ENCODE data around the gene ATP5F1B. TPM values are rescaled to one million over a fixed set of nuclear protein-coding genes. Genes with fewer than 3 reads are reported as not detected.

Gene ATP5F1B
- total and polyA plus RNA-seq, 2 of the 13 experiments (the other 11 are each of a cell fraction or from before 2014, with no cell fraction given), result 1,051 to 1,180 TPM

DNA sequence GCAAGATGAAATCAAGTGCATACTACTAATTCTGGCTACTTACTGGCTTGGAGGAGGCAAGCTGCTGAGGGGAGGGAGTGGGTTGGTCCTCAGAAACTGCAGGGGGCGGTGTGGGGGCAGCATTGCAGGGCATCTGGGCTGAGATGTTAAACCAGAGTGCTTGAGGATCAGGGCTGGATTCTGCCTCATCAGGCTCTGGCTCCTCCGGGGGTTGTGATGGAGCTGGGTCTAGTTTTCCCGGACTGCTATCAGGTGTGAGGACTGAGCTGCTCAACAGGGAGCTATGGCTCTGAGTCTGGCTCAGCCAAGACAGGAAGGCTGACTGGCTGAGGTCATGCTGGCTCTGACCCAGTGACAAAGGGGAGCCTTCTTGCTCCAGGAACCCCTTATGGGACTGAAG is 44.3 kb downstream of the ATP5F1B start:
- no TSS peak for BruUV-seq (replicated peaks)
- 100% methylated on average over 1 of the region's 3 CpGs for WGBS (ENCODE audit: low lambda C conversion rate)
- no peak overlapping the region for H3K4me2 ChIP-seq (ENCODE audit: low read depth, low read length)
- H3K27me3 ChIP-seq (ENCODE audit: control insufficient read depth in 1 of 2, insufficient read depth in 2 of 2, low read length in 2 of 2), result no peaks in the 10 kb centered on the region
- FAIRE-seq, result no peak
- in situ Hi-C loops (cut with HindIII; ENCODE audit: extremely low pct_ligation_motif_present, low pct_unique_long_range_greater_than_20kb), result no loop called here
- TF ChIP-seq MTA1 (CRISPR knock-in tag; IDR thresholded peaks at IDR 0.05; ENCODE audit: borderline replicate concordance) (no peak), STAG1 (CRISPR knock-in tag; IDR thresholded peaks at IDR 0.05) (peak; percentile 6; the same call in 1 of the 2 replicates), GATAD2A (CRISPR knock-in tag; IDR thresholded peaks at IDR 0.05) (no peak), ZNF207 (IDR thresholded peaks at IDR 0.05; ENCODE audit: borderline replicate concordance) (no peak), ATAD3A (CRISPR knock-in tag; IDR thresholded peaks at IDR 0.05) (no peak), ZNF782 (CRISPR knock-in tag; IDR thresholded peaks at IDR 0.05; ENCODE audit: borderline replicate concordance) (no peak), NONO (IDR thresholded peaks at IDR 0.05) (no peak), NONO (CRISPR knock-in tag; conservative IDR thresholded peaks at IDR 0.05) (no peak), KDM2A (CRISPR knock-in tag; IDR thresholded peaks at IDR 0.05; ENCODE audit: borderline replicate concordance, low read depth) (no peak), MATR3 (CRISPR knock-in tag; IDR thresholded peaks at IDR 0.05) (no peak), ZNF484 (CRISPR knock-in tag; IDR thresholded peaks at IDR 0.05; ENCODE audit: borderline replicate concordance, low read depth) (no peak), ZNF225 (CRISPR knock-in tag; IDR thresholded peaks at IDR 0.05) (no peak), NFATC3 (CRISPR knock-in tag; IDR thresholded peaks at IDR 0.05) (no peak), RNF2 (conservative IDR thresholded peaks at IDR 0.05; ENCODE audit: low read depth) (no peak)
- TF ChIP-seq, protein P1, sequence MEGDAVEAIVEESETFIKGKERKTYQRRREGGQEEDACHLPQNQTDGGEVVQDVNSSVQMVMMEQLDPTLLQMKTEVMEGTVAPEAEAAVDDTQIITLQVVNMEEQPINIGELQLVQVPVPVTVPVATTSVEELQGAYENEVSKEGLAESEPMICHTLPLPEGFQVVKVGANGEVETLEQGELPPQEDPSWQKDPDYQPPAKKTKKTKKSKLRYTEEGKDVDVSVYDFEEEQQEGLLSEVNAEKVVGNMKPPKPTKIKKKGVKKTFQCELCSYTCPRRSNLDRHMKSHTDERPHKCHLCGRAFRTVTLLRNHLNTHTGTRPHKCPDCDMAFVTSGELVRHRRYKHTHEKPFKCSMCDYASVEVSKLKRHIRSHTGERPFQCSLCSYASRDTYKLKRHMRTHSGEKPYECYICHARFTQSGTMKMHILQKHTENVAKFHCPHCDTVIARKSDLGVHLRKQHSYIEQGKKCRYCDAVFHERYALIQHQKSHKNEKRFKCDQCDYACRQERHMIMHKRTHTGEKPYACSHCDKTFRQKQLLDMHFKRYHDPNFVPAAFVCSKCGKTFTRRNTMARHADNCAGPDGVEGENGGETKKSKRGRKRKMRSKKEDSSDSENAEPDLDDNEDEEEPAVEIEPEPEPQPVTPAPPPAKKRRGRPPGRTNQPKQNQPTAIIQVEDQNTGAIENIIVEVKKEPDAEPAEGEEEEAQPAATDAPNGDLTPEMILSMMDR (CRISPR knock-in tag; IDR thresholded peaks at IDR 0.05), result peak; percentile 47
- ChIA-PET CTCF (ENCODE audit: low intra/inter-chr PET ratio, low total read pairs) (no interaction called here), POLR2A (interaction anchor here (1.2 kb wide), 1 partner anchor 33 kb away, joined by 3 read pairs; no protein-coding TSS in a partner anchor)
- no peak overlapping the region for H3K27ac ChIP-seq (ENCODE audit: extremely low read length, insufficient read depth, low read length)
- intact Hi-C loops (cut with micrococcal nuclease; ENCODE audit: unreplicated experiment), result loop anchor here (1.0 kb wide), 1 partner anchor 35 kb away; no protein-coding TSS in a partner anchor
- no peak overlapping the region for H3K4me3 ChIP-seq (replicated peaks in 1 of 3; ENCODE audit: insufficient read depth in 1 of 3, low read depth in 2 of 3, low read length in 3 of 3)
- no peaks in the 10 kb centered on the region for H3K9me3 ChIP-seq (ENCODE audit: low read length)
- H3K79me2 ChIP-seq (ENCODE audit: insufficient read depth, low read length), result peaks cover 1% of the 10 kb centered on the region
- H3K9ac ChIP-seq (ENCODE audit: insufficient read depth, low read depth, low read length), result no peak overlapping the region
- H3K36me3 ChIP-seq (replicated peaks in 1 of 2; ENCODE audit: control insufficient read depth in 1 of 2, insufficient read depth in 2 of 2, low read length in 2 of 2), result peaks cover 48 to 91% of the 10 kb centered on the region in 2 experiments
- H3K4me1 ChIP-seq (ENCODE audit: insufficient read depth, low read length), result no peaks in the 10 kb centered on the region
- H2AFZ ChIP-seq (ENCODE audit: low read length), result no peak overlapping the region
- H4K20me1 ChIP-seq (ENCODE audit: insufficient read depth, low read length), result no peaks in the 10 kb centered on the region
- peak; percentile 74 for ATAC-seq
- no peak for DNase-seq (ENCODE audit: low spot score)

Measured in HepG2 (cell line).